GM19025 (cell line): ENCODE data around the gene GUCY2C.
"Not testable (repeated sequence)": the region's sequence is repeated elsewhere in the genome, so short reads cannot be mapped to it uniquely, and the experiment has no call there.

Experiments
- ATAC-seq: cut with Tn5 transposase; IDR thresholded peaks from one replicate; pipeline ENCODE4 v1.9.1; 2021; ENCODE audit warnings: mild to moderate bottlenecking, low read depth, moderate library complexity; ENCODE audit not compliant: unreplicated experiment

Gene GUCY2C

GRCh38 chr12:14689144-14689543, 7.3 kb downstream of the GUCY2C start:
- no peak for ATAC-seq

GRCh38 chr12:14682231-14682630, 14.2 kb downstream of the GUCY2C start:
- not testable (repeated sequence) for ATAC-seq

- no peak for ATAC-seq
Measured at GRCh38 chr12:14681625-14682024, 14.8 kb downstream of the GUCY2C start.

GRCh38 chr12:14681190-14681589, 15.2 kb downstream of the GUCY2C start:
- no peak for ATAC-seq

GRCh38 chr12:14678547-14679150, 17.8 kb downstream of the GUCY2C start:
- ATAC-seq: no peak

GRCh38 chr12:14668591-14668990, 27.8 kb downstream of the GUCY2C start:
- no peak for ATAC-seq

GRCh38 chr12:14665354-14666348, 30.7 kb downstream of the GUCY2C start:
- ATAC-seq: no peak

- no peak for ATAC-seq
Measured at GRCh38 chr12:14664434-14665023, 31.9 kb downstream of the GUCY2C start.

GRCh38 chr12:14663002-14663401, 33.4 kb downstream of the GUCY2C start:
- no peak for ATAC-seq

- ATAC-seq: no peak
Measured at GRCh38 chr12:14656846-14657245, 39.6 kb downstream of the GUCY2C start.

GRCh38 chr12:14655284-14655683, 41.1 kb downstream of the GUCY2C start:
- no peak for ATAC-seq

- ATAC-seq: no peak
Measured at GRCh38 chr12:14654842-14655241, 41.6 kb downstream of the GUCY2C start.

- ATAC-seq: no peak
Measured at GRCh38 chr12:14654416-14654815, 42.0 kb downstream of the GUCY2C start.

GRCh38 chr12:14652483-14652882, 43.9 kb downstream of the GUCY2C start:
- ATAC-seq: no peak

- ATAC-seq: no peak
Measured at GRCh38 chr12:14651371-14651770, 45.0 kb downstream of the GUCY2C start.

- ATAC-seq: no peak
Measured at GRCh38 chr12:14650789-14651188, 45.6 kb downstream of the GUCY2C start.

- no peak for ATAC-seq
Measured at GRCh38 chr12:14647028-14647750, 49.2 kb downstream of the GUCY2C start.

- ATAC-seq: no peak
Measured at GRCh38 chr12:14643251-14643650, 53.1 kb downstream of the GUCY2C start.

- no peak for ATAC-seq
Measured at GRCh38 chr12:14638066-14638465, 58.3 kb downstream of the GUCY2C start.

- no peak for ATAC-seq
Measured at GRCh38 chr12:14635776-14636175, 60.6 kb downstream of the GUCY2C start.

GRCh38 chr12:14630793-14631192, 65.6 kb downstream of the GUCY2C start:
- no peak for ATAC-seq
